HepG2 (cell line): ENCODE results near the gene PWP1. TPM values are rescaled to one million over a fixed set of nuclear protein-coding genes. Genes with fewer than 3 reads are reported as not detected.

Source experiments
- ATAC-seq: fragments of 200-7000 bp; cut with Tn5 transposase; 3 replicates; pipeline ENCODE4 v1.9.1; 2020; ENCODE audit warnings: mild to moderate bottlenecking, moderate library complexity
- BruUV-seq: library from RNA; stranded (reverse); fragments of 400-500 nt; replicated peaks from 2 replicates; lab custom pipeline; 2021; lab: Mats Ljungman, UMichigan
- CTCF ChIA-PET: fragments of 300-600 bp; formaldehyde crosslinking; extraction: SDS; loops from one replicate; lab custom pipeline; 2021; ENCODE audit warnings: low total read pairs, inconsistent platforms, low intra/inter-chr PET ratio; lab: Yijun Ruan, JAX
- POLR2A ChIA-PET: fragments of 350-600 bp; sonication (Branson Sonifier 250); formaldehyde crosslinking; loops from one replicate; lab custom pipeline; 2020; ENCODE audit warnings: antibody characterized with exemption, inconsistent platforms; lab: Yijun Ruan, JAX
- DNase-seq: peaks from one replicate; pipeline ENCODE4 v3.0.0-alpha.2; 2015; ENCODE audit warnings: low spot score
- FAIRE-seq: peaks from 3 replicates; lab custom pipeline; 2011; peaks lifted over from hg19 to GRCh38; lab: Jason Lieb, UNC
- H2AFZ ChIP-seq: one replicate; pipeline ENCODE4 v1.6.1; 2011; ENCODE audit warnings: low read length, inconsistent platforms
- H3K27ac ChIP-seq: fragments of 300-600 bp; 3 replicates; pipeline ENCODE4 v1.8.0; 2011; ENCODE audit warnings: mixed run types, mild to moderate bottlenecking, mixed read lengths, low read length, inconsistent platforms; ENCODE audit not compliant: insufficient read depth; ENCODE audit errors: extremely low read length
- H3K27me3 ChIP-seq, 2 experiments: fragments of 200-600 bp in 1 of 2; 2 replicates in 1 of 2; 3 replicates in 1 of 2; pipeline versions ENCODE4 v1.6.0 to v1.8.0; 2011; ENCODE audit warnings: low read length in 2 of 2, mild to moderate bottlenecking in 2 of 2, moderate library complexity in 2 of 2, inconsistent platforms in 1 of 2; ENCODE audit not compliant: insufficient read depth in 2 of 2, control insufficient read depth in 1 of 2
- H3K36me3 ChIP-seq, 2 experiments: fragments of 200-600 bp in 1 of 2; replicated peaks in 1 of 2; 2 replicates in 1 of 2; 3 replicates in 1 of 2; pipeline versions ENCODE4 v1.5.1 to v1.8.0; 2011; ENCODE audit warnings: low read length in 2 of 2, inconsistent platforms in 1 of 2; ENCODE audit not compliant: insufficient read depth in 2 of 2, control insufficient read depth in 1 of 2
- H3K4me1 ChIP-seq: 2 replicates; pipeline ENCODE4 v1.5.1; 2012; ENCODE audit warnings: low read length, inconsistent platforms; ENCODE audit not compliant: insufficient read depth
- H3K4me2 ChIP-seq: 2 replicates; pipeline ENCODE4 v1.6.0; 2011; ENCODE audit warnings: low read depth, low read length, inconsistent platforms
- H3K4me3 ChIP-seq, 3 experiments: fragments of 200-600 bp in 1 of 3; sonication (generic), shearing (Covaris generic) in 1 of 3; replicated peaks in 1 of 3; 2 replicates each; pipeline ENCODE4 v1.5.1; 2011 to 2016; ENCODE audit warnings: low read length in 3 of 3, inconsistent platforms in 2 of 3, low read depth in 2 of 3, mild to moderate bottlenecking in 2 of 3, control low read depth in 1 of 3, mixed read lengths in 1 of 3; ENCODE audit not compliant: insufficient read depth in 1 of 3
- H3K79me2 ChIP-seq: one replicate; pipeline ENCODE4 v1.6.1; 2011; ENCODE audit warnings: low read length, inconsistent platforms; ENCODE audit not compliant: insufficient read depth
- H3K9ac ChIP-seq: 2 replicates; pipeline ENCODE4 v1.6.0; 2011; ENCODE audit warnings: mild to moderate bottlenecking, low read depth, low read length, inconsistent platforms; ENCODE audit not compliant: insufficient read depth
- H3K9me3 ChIP-seq: 2 replicates; pipeline ENCODE4 v1.5.1; 2012; ENCODE audit warnings: mild to moderate bottlenecking, low read length
- H4K20me1 ChIP-seq: 2 replicates; pipeline ENCODE4 v1.6.0; 2011; ENCODE audit warnings: inconsistent platforms, mild to moderate bottlenecking, low read length, moderate library complexity; ENCODE audit not compliant: insufficient read depth
- CREB1 ChIP-seq, 2 experiments: fragments of 450-650 bp in 1 of 2; IDR thresholded peaks; 2 replicates each; pipeline ENCODE4 v1.6.1; 2016 to 2017; ENCODE audit warnings: control low read depth in 1 of 2, mild to moderate bottlenecking in 1 of 2, missing compliant biosample characterization in 1 of 2, missing genetic modification characterization in 1 of 2
- JUN ChIP-seq: sonication (generic); formaldehyde crosslinking; IDR thresholded peaks from 2 replicates; pipeline ENCODE4 v1.4.0; 2020; ENCODE audit warnings: mild to moderate bottlenecking, missing genetic modification reagents
- POLR2G ChIP-seq: fragments of 200-400 bp; formaldehyde crosslinking; IDR thresholded peaks from 2 replicates; pipeline ENCODE4 v1.6.1; 2018; ENCODE audit warnings: mild to moderate bottlenecking, low read depth, low read length, moderate library complexity
- WGBS: methylation state at CpG from one replicate; pipeline ENCODE4 v1.1.6; 2017; ENCODE audit warnings: low lambda C conversion rate; 5-methylcytosine and 5-hydroxymethylcytosine counted together
- in situ Hi-C: cut with HindIII; loops from 2 replicates; pipeline ENCODE4 v1.10.0; 2017; ENCODE audit warnings: low pct_unique_long_range_greater_than_20kb; ENCODE audit not compliant: extremely low pct_ligation_motif_present
- intact Hi-C: fragments of 100-400 bp; cut with micrococcal nuclease; formaldehyde crosslinking; loops from one replicate; pipeline ENCODE4 v1.10.0; 2022; ENCODE audit not compliant: unreplicated experiment
- polyA plus RNA-seq, 8 experiments: library from polyadenylated mRNA; depleted of rRNA in 3 of 8; stranded (reverse) in 7 of 8; unstranded in 1 of 8; fragments of >200 nt; fragmentation: Illumina TruSeq in 4 of 8; extraction: Trizol in 4 of 8; gene quantifications; 2 replicates each; pipeline versions ENCODE4 v1.2.1 to v1.2.3, GENCODE V29; 2011 to 2016; ENCODE audit warnings: low read depth in 4 of 8, missing spikeins in 1 of 8, mixed read lengths in 1 of 8; ENCODE audit not compliant: insufficient read depth in 1 of 8
- total RNA-seq, 5 experiments: library from RNA; depleted of rRNA; stranded (reverse); fragments of >200 nt; fragmentation: Illumina TruSeq; extraction: Trizol; gene quantifications; 2 replicates each; pipeline ENCODE4 v1.2.3, GENCODE V29; 2016; ENCODE audit warnings: low read depth in 1 of 5
- TF ChIP-seq, protein P1 (sequence below): sonication (generic); formaldehyde crosslinking; IDR thresholded peaks from 2 replicates; pipeline ENCODE4 v1.8.1; 2023; ENCODE audit warnings: mild to moderate bottlenecking, missing genetic modification reagents
- TF ChIP-seq, protein P2 (sequence below): sonication (generic); formaldehyde crosslinking; IDR thresholded peaks from 2 replicates; pipeline ENCODE4 v1.5.1; 2020; ENCODE audit warnings: mild to moderate bottlenecking, missing genetic modification reagents, borderline replicate concordance
- TF ChIP-seq, protein P3 (sequence below): IDR thresholded peaks from 2 replicates; pipeline ENCODE4 v1.6.1; 2016

PWP1 gene
- total and polyA plus RNA-seq, 2 of the 13 experiments (the other 11 are each of a cell fraction or from before 2014, with no cell fraction given), result 65.9 to 70.2 TPM

DNA sequence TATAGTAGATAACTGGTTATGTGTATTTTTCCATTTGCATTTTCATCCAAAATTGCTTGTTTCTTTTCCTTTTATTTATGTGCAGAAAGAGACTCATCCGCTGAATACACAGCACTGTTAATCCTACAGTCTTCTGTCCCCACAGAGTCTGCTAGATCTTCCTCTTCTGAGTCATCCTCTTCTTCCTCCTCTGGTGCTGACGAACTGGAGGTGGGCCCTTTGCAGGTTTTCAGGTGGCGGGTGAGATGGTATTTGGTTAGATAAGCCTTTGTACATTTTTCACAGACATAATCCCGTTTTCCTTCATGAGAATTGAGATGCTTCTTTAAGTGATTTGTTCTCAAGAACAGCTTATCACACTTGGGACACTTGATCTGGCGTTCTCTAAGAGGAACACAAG is 48.5 kb downstream of the PWP1 start (continued):
- TF ChIP-seq, protein P1, sequence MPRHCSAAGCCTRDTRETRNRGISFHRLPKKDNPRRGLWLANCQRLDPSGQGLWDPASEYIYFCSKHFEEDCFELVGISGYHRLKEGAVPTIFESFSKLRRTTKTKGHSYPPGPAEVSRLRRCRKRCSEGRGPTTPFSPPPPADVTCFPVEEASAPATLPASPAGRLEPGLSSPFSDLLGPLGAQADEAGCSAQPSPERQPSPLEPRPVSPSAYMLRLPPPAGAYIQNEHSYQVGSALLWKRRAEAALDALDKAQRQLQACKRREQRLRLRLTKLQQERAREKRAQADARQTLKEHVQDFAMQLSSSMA (CRISPR knock-in tag), result no peak
- TF ChIP-seq CREB1 (IDR thresholded peaks at IDR 0.05), result no peak
- no peak for TF ChIP-seq CREB1 (CRISPR knock-in tag; IDR thresholded peaks at IDR 0.05)

DNA sequence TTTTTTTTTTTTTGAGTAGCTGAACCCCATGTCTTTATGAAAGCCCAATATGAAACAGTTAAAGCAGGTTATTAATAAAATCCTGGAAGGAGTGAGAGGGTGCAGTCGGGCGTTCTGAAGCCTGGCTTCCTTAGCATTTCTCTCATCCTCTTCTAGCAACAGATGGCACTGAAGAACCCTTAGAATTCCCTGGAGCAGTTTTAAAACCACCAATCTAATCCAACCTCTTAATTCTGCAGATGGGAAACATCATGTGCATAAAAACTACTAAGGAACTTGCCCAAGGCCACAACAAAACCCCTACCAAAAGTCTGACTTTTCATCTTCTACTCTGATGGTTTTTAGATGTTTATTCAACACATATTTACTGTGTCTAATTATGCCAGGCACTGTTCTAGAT is 50.2 kb downstream of the PWP1 start:
- ATAC-seq (no peak), FAIRE-seq (no peak), DNase-seq (no peak)
- no peak overlapping the region for H3K27ac ChIP-seq
- no peak overlapping the region for H3K9ac ChIP-seq
- ChIA-PET POLR2A (no interaction called here), CTCF (no interaction called here)
- H3K36me3 ChIP-seq, result peaks cover 24 to 57% of the 10 kb centered on the region in 2 experiments
- H2AFZ ChIP-seq, result no peak overlapping the region
- H3K4me3 ChIP-seq, result no peak overlapping the region
- BruUV-seq, result no TSS peak
- TF ChIP-seq POLR2G, result no peak
- TF ChIP-seq, protein P2, sequence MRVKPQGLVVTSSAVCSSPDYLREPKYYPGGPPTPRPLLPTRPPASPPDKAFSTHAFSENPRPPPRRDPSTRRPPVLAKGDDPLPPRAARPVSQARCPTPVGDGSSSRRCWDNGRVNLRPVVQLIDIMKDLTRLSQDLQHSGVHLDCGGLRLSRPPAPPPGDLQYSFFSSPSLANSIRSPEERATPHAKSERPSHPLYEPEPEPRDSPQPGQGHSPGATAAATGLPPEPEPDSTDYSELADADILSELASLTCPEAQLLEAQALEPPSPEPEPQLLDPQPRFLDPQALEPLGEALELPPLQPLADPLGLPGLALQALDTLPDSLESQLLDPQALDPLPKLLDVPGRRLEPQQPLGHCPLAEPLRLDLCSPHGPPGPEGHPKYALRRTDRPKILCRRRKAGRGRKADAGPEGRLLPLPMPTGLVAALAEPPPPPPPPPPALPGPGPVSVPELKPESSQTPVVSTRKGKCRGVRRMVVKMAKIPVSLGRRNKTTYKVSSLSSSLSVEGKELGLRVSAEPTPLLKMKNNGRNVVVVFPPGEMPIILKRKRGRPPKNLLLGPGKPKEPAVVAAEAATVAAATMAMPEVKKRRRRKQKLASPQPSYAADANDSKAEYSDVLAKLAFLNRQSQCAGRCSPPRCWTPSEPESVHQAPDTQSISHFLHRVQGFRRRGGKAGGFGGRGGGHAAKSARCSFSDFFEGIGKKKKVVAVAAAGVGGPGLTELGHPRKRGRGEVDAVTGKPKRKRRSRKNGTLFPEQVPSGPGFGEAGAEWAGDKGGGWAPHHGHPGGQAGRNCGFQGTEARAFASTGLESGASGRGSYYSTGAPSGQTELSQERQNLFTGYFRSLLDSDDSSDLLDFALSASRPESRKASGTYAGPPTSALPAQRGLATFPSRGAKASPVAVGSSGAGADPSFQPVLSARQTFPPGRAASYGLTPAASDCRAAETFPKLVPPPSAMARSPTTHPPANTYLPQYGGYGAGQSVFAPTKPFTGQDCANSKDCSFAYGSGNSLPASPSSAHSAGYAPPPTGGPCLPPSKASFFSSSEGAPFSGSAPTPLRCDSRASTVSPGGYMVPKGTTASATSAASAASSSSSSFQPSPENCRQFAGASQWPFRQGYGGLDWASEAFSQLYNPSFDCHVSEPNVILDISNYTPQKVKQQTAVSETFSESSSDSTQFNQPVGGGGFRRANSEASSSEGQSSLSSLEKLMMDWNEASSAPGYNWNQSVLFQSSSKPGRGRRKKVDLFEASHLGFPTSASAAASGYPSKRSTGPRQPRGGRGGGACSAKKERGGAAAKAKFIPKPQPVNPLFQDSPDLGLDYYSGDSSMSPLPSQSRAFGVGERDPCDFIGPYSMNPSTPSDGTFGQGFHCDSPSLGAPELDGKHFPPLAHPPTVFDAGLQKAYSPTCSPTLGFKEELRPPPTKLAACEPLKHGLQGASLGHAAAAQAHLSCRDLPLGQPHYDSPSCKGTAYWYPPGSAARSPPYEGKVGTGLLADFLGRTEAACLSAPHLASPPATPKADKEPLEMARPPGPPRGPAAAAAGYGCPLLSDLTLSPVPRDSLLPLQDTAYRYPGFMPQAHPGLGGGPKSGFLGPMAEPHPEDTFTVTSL (CRISPR knock-in tag), result no peak
- TF ChIP-seq, protein P3, sequence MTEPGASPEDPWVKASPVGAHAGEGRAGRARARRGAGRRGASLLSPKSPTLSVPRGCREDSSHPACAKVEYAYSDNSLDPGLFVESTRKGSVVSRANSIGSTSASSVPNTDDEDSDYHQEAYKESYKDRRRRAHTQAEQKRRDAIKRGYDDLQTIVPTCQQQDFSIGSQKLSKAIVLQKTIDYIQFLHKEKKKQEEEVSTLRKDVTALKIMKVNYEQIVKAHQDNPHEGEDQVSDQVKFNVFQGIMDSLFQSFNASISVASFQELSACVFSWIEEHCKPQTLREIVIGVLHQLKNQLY (CRISPR knock-in tag), result no peak
- TF ChIP-seq JUN, result no peak
- in situ Hi-C loops, result no loop called here
- 100% methylated on average over 2 of the region's 2 CpGs for WGBS
- no peaks in the 10 kb centered on the region; the same call in 1 of the 2 replicates for H4K20me1 ChIP-seq
- H3K4me2 ChIP-seq, result no peak overlapping the region
- H3K27me3 ChIP-seq, result no peaks in the 10 kb centered on the region
- H3K79me2 ChIP-seq, result no peaks in the 10 kb centered on the region
- H3K4me1 ChIP-seq, result no peaks in the 10 kb centered on the region
- no peaks in the 10 kb centered on the region for H3K9me3 ChIP-seq
- intact Hi-C loops, result no loop called here
